Stromal cell of bone marrow (primary cell): ENCODE results near the gene METTL25.

Experiments
- DNase-seq: peaks from one replicate; pipeline ENCODE4 v3.0.0-alpha.2; 2012; ENCODE audit warnings: low read depth

METTL25 gene

DNA sequence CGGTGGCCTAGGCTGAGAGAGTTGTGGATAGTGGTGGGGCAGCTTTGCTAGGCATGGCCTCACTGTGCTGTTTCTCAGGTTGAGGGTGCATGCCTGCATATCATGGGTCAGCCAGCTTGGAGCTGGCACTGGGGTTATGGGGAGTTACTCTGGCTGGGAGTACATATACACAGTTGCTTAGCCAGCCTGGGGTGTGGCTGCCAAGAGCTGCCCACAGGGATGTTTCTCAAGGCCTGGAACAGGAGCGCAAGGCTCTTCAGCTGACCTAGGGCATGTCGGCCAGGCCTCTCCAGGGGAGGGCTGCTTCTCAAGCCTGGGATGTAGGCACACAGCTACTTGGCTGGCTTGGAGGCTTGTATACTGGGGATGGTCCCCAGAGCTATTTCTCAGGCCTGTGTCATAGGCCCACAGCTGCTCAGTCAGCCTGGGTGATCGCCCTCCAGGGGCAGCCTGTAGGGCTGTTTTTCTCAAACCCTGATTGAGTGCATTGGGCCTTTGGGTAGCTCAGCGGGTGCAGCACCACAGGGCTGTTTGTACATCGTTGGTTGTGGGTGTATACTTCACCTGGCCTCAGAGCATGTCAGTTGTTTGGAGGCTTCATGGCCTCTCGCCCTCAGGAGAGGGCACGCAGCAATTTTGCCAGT is 114.9 kb downstream of the METTL25 start:
- no peak for DNase-seq

DNA sequence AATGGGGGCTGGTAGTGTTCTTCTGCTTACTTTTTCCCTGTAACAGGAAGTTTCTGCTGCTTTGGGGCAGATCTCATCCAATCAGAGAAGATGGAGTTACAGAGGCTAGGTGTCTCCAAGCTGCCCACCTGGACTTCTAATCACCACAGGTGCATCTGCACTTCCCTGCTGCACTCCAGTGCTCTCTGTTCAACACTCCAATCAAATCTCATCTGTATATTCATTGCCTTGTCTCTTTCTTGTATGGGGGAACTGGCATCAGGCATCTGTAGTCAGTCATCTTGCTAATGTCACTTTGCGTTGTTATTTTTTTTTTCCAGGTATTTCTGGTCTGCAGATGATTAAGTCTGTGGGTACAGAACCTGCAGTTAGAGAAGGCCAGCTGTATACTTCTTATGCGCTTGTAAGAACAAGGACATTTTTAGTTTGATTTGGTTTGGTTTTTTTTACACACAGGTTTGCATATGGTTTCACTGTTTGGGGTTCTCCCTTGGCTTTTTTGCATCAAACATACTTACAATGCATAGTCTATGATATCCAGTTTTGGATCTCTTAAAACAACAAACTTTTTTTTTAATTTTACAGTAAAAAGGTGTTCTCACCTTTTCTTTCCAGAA is 116.0 kb downstream of the METTL25 start:
- DNase-seq: no peak

DNA sequence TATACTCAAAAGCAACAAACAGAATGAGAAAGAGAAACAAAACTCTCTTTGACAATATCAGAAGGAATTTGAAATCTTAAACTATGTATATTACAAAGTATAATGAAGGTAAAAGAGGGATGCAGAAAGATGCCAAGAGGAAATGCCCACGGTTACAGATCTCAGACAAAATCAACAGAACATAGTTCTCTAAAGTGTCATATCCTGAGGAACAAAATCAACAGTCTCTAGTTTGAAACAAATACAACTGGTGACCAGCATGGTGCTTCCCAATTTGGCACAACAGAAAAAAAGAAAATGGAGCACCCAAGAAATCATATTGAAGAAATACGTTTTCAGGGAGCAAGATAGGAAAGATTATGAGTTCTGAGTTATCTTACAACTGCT is 116.5 kb downstream of the METTL25 start:
- no peak for DNase-seq

DNA sequence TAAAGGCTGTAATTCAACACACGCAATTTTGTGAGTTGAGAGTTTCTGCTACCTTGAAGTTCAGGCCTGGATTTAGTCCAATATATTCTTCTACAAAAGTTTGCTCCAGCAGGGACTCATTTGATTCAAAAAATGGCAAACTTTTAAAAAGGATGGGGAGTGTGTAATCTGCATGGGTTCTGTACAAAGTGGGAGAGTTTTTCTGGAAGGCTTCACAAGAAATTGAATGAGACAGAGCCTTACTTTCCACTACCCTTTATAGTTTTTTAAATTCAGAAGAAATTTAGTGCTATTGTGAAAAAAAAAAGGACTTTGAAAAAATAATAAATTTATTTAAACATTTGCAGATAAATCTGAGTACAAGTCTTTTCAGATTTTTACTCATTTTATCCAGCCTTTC is 116.9 kb downstream of the METTL25 start:
- no peak for DNase-seq

DNA sequence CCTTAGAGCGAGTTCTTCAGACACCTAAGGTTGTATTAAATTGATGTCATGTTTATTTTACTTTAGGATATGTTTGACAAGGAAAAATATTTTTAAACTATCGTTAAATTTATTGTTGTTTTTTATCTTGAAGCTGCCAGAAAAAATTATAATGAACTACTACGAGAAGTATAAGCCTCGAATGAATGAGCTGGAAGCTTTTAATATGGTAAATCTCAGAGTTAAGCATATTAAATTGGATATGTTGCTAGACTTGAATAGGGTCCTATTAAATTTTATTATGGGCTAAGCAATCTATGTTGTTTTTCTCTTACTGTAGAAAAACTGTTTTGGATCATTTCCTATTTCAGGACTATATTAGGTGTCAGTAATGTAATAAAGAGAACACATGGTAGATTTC is 118.2 kb downstream of the METTL25 start:
- no peak for DNase-seq

DNA sequence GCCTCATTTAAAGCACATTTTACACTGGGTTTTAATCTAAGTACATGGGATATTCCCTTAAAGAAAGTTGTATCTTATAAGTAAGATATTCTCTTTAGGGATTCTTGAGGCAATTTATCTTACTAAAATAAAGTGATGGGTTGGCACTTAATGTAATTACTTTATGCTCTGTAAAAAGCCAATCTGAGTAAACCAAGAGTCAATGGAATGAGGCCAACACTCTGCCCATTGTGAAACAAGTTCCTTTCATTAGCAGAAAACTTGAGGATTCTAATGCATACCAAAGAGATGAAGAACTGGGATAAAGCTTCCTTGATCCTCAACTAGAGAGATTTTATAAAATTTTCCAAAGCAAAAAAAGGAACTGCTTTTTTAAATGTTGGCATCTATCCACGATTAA is 121.2 kb downstream of the METTL25 start:
- DNase-seq: peak; percentile 18

DNA sequence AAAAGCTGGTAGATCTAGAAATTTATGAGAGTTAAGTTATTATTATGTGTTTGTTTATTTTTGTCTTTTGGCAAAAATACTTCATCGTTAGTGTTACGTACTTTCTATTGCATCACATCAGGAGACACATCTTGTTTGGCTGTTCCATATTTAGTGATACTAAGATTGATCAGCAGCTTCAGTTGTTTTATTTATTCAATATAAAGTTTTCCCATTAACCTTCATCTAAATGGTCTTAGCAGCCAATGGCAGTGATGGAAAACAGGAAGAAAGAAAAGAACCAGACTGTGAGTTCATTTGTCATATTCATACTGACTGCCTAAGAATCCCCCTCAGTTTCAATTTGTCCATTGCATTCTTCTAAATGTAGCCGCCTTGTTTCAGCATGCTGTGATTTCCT is 122.3 kb downstream of the METTL25 start:
- no peak for DNase-seq

DNA sequence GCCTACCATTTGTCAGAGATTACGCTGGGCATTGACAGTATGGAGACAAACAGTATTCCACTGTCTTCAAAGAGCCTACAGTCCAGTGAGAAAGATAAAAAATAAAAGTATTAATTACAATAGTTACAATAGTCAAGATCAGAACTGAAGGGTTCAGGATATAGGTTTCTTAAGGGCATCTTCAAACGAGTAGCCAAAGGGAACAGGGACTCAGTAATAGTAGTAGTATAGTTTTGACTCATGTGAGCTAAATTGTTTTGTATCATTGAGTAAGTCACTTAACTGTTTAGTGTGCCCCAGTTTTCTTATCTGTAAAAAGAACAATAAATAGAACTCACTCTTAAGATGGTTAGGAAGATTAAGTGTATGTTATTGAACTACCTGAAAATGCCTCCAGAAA is 123.6 kb downstream of the METTL25 start:
- DNase-seq: no peak

DNA sequence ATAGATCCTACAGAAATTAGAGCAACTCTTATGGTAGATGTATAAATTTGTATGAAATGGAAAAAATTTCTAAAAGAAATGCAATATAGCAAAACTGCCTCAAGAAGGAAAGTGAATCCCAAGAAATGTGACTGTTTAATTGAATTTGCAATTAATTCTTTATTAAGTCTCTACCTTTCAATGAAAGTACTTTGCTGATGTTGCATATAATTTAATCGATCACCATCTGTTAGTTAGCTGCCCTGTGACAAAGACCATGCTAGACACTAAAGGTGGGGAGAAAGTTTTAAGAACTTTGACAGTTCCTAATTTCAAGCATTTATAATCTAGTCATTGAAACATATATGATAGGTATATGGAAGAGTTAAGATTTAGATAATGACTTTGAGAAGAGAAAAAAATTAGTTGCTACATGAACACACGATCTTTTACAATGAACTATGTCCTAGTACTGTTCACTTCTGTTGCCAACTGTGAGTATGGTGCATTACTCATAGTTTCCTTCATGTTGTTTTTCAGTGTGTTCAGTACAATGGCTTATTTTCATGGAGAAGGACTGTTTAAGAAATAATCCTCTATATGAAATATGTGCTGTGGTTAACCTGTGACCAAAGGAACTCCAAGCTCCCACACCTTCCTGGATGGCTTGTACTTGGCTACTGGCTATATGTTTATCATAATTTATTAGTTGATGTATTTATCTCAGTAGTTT is 128.4 kb downstream of the METTL25 start:
- DNase-seq: peak; percentile 27

DNA sequence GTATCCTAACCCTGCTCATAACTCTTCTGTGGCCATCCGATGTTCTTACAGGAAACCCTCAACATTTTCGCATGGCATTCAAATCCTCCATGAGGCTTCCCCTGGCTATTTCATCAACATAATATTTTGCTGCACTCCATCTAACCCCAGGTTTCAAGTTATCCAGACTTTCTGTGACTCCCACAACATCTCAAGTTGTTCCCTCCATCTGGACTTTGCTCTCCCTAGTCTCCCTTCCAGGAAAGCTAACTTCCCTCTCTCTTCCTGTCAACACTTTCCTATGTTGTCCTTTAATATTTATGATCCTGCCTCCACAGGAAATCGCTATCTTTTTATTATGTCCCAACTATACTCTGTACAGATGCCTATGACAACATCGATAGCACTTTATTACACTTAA is 146.1 kb downstream of the METTL25 start:
- DNase-seq: no peak

DNA sequence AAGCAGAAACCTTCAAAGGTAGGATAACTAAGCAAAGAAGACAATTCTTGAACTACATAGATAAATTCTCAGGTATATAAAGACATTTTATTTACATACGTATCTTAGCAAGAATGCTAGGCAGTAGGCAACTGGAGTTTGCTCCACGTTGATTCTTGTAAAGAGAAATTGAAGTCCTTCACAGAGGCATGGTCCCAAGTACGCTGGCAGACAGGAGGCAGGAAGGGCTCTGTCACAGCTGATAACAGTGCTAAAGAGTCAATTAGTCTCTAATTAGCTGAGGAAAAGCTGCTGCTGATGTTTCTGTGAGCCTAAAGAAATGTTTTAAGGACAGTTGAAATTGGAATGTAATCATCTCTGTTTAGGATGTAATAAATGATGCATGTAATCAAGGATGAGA is 146.8 kb downstream of the METTL25 start:
- no peak for DNase-seq

DNA sequence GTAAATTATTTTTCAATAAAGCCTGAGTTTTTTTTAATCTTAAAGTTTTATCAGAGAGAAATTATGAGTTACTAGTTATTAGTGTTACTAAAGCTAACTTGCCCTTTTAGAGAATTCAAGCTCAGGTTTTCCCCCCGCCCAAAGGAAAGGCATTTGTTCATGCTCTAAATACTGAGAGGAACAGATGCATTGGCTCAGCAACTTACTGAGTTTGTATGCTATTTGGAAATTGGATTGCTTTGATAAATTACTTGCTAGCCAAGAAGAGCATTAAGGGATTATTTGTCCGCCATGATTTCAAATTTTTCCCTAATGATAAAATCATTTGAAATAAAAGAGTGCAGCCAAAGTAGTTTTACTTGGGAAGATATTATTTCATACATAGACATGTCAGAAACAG is 149.4 kb downstream of the METTL25 start:
- no peak for DNase-seq

DNA sequence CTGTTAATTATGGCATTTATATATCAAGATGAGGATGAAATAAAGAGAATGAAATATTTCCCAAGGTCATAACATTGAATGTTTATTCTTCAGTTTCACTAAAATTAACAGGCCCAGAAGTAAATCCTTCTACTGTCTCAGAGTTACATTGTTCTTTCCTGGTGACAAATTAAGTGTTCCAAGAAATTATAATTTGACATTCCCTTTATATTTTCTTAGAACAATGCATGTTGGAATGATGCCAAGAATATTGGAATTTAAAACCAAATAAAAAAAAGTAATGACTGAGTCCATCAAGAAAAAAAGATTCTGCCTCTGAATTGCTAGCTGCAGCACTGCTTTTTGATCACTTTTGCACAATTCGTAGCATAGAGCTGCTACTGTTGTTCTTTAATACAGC is 152.1 kb downstream of the METTL25 start:
- no peak for DNase-seq

DNA sequence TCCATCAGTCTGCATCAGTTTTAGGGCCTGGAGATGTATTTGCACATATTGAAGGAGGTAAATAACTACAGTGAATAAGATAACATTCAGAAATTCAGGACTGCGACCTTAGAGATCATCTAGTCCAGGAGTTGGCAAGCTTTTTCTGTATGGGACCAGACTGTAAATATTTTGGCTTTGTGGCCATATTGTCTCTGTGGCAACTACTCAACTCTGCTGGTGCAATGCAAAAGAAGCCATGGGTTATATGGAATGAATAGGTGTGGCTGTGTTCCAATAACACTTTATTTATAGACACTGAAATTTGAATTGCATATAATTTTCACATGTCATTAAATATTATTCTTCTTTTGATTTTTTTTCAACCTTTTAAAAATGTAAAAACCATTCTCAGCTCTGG is 156.6 kb downstream of the METTL25 start:
- no peak for DNase-seq

DNA sequence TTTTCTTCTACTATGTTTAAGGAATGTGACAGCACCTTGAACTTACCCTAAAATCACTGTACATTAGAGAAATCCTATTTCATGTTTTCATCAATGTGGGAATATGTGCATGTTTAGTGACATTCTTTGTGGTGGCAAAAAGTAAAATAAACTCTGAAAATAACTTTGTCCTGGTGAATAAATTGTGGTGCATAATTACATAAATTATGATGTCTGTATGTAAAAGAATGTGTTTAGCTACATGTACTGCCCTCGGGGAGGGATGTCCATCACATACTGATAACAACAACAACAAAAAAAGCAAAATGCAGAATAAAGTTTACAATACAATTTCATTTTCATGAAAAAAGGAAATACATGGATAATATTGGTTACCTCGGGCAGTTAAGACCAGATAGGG is 157.3 kb downstream of the METTL25 start:
- no peak for DNase-seq

DNA sequence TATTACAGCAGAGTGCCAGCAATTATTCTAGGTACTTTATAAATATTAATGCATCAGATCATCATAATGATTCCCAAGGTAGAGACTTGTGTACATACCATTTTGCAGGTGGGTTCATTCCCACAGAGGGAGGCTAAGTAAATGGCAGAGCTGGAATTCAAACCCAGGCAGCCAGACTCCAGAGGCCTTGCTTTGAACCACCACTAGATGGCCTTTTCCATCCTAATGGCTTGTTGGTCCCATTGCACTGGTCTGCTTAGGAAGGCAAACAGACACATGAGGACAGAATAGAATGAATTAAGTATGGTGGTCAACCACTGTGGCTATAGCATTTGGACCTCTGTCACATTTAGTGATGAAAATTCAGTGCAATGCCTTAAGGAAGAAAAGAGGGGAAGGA is 158.7 kb downstream of the METTL25 start:
- DNase-seq: no peak

DNA sequence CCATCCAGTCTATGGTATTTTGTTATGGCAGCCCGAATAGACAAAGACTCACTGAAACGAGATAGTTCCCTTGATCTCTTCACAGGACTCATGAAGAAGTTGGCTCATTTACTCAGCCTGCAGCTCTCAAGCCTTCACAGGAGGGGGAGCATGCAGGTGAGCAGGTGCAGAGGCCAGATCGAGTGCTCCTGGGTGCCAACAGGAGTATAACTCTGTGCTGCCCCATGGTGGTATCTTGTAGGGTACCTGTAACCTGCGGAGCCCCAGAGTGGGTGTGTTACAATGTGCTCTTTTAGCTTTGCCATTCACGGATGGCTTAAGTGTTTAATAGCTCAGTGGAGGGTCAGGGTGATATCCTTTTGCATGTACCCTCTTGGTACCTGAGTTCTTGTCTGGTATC is 159.5 kb downstream of the METTL25 start:
- no peak for DNase-seq

DNA sequence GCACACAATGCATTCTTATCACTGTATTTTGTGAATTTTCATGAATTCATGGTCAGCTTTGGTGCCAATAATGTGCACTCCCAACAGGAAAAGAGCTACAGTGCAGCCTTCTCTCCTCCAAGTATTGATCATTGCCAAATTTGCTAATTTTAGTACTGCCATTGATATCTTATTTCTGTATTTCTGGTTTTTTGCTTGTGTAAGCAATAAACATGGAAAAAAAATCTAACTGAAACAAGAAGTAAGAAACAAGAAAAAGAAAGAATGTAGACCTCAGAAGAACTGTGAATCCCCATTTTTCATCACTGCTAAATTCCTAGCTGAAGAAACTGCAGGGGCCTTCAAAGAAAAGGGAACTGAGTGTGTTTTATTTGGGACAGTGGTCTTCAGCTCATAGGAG is 161.2 kb downstream of the METTL25 start:
- no peak for DNase-seq

DNA sequence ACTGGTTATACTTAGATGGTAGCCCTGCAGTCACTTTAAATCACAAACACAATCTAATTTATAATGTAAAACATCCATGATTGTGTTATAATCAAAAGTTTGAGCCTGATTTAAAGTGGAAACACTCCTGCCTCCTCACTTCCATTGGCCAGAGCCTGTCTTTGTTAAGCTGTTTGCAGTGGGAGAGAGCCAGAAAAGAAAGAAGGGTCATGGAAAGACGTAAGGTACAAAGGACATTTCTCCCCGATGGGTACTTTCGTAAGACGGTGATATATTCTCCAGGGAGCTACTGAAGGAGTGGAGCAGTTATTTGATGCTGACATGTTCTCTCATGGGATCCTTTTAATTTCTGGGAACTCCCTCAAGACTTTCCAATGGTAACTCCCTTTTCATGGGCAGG is 164.0 kb downstream of the METTL25 start:
- DNase-seq: no peak

DNA sequence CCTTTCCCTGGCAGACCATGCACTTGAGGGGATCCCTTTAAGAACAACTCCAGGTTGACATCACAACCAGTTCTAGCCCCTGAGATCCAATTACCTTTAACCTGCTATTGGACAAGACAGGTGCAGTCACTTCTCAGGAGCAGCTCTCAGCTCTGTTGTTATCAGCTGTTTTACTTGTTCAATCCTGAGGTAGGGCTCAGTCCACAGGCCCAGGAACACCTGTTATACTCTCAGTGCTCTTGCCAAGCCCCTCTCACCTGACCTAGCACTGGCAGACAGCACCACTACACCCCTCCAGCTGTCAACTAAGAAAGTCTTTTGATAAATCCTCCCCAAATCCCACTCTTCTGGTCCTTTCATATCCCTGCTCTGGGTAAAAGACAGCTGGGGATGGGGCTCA is 164.4 kb downstream of the METTL25 start:
- DNase-seq: no peak

DNA sequence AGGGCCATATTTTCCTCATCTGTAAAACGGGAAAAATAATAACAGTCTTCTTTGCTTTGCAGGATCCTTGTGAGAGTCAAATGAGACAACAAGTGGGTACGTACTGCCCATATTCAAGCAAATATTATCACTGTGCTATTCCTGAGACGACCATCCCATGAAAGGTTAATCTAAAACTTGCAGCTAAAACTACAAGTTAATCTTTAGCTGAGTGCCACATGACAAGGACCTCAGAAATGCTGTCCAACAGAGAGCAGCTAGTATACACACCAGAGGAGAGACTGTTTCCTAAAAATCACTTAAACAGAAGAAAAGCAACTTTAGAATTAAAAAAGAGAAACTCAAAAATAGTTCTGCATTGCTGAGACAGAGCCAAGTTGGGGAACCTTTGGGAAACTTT is 165.7 kb downstream of the METTL25 start:
- no peak for DNase-seq

DNA sequence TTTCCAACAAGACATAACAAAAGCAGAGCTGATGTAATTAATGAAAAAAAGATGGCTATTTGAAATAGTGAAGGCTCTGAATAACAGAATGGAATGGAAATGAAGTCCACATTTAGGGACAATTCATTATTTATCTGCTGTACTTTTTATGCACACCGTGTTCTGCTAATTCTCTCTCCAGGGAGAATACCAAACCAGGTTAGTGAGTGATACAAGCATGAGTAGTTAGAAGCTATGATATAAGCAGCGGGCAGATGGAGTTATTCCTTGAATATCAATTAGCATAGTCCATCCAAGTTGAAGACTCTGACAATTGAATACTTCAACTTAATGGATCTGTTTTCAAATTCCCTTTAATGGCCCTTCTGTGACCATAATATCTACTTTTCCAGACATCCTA is 166.3 kb downstream of the METTL25 start:
- no peak for DNase-seq

DNA sequence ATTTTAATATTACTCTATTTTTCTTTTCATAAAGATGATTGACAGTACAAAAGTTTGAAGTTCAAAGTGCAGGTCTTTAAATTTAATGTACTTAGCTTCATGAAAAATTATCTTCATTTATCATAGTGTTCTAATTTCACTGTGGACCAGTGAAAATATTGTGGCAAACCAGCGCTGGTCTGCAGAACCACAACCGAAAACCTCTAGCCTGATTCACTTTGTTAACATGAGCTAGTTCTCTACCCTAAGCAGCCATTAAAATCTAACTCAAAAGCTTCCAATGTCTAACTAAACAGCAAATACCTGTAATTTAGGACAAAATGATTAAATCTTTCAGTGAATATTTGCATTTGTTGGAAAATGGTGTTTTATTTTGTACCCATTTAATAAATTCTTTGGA is 167.3 kb downstream of the METTL25 start:
- no peak for DNase-seq
